GM12878 (cell line): Measurements from ENCODE around the gene TPBGL.

Experiments used
- BRCA1 ChIP-seq: IDR thresholded peaks from 2 replicates; pipeline ENCODE4 v1.6.1; 2011; ENCODE audit warnings: low read depth, low read length, improper control_type of control experiment
- EZH2 ChIP-seq: IDR thresholded peaks from 2 replicates; pipeline ENCODE4 v1.6.1; 2012; ENCODE audit warnings: low read depth, mild to moderate bottlenecking, control low read depth, inconsistent platforms, low read length, borderline replicate concordance; ENCODE audit not compliant: control insufficient read depth
- SREBF2 ChIP-seq: IDR thresholded peaks from 2 replicates; pipeline ENCODE4 v1.6.1; 2012; ENCODE audit warnings: mild to moderate bottlenecking, low read length
- SRF ChIP-seq, 2 experiments: IDR thresholded peaks; 2 replicates each; pipeline ENCODE4 v1.6.1; 2011; ENCODE audit warnings: low read depth in 2 of 2, low read length in 2 of 2, mild to moderate bottlenecking in 1 of 2, moderate library complexity in 1 of 2
- SUZ12 ChIP-seq: fragments of 200-600 bp; sonication (generic); IDR thresholded peaks from one replicate; pipeline ENCODE4 v1.6.1; 2018; ENCODE audit warnings: antibody characterized with exemption, mild to moderate bottlenecking; ENCODE audit not compliant: unreplicated experiment
- TARDBP ChIP-seq: IDR thresholded peaks from 2 replicates; pipeline ENCODE4 v1.6.1; 2016; ENCODE audit warnings: borderline replicate concordance

GRCh38 chr11:75214411-75214821 lies 26.2 kb upstream of the TPBGL start:
- TF ChIP-seq SREBF2 (no peak), EZH2 (no peak), SRF (IDR thresholded peaks at IDR 0.05; ENCODE audit: low read depth in 2 of 2, low read length in 2 of 2) (no peak), TARDBP (no peak), SUZ12 (no peak), BRCA1 (no peak)
